ENCODE results near the gene SPAAR.

- TF ChIP-seq, protein P1, sequence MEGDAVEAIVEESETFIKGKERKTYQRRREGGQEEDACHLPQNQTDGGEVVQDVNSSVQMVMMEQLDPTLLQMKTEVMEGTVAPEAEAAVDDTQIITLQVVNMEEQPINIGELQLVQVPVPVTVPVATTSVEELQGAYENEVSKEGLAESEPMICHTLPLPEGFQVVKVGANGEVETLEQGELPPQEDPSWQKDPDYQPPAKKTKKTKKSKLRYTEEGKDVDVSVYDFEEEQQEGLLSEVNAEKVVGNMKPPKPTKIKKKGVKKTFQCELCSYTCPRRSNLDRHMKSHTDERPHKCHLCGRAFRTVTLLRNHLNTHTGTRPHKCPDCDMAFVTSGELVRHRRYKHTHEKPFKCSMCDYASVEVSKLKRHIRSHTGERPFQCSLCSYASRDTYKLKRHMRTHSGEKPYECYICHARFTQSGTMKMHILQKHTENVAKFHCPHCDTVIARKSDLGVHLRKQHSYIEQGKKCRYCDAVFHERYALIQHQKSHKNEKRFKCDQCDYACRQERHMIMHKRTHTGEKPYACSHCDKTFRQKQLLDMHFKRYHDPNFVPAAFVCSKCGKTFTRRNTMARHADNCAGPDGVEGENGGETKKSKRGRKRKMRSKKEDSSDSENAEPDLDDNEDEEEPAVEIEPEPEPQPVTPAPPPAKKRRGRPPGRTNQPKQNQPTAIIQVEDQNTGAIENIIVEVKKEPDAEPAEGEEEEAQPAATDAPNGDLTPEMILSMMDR (conservative IDR thresholded peaks at IDR 0.05; ENCODE audit: low read depth, low read length): no peak
- TF ChIP-seq EZH2 (IDR thresholded peaks at IDR 0.05; ENCODE audit: borderline replicate concordance, low read depth, low read length, poor library complexity, severe bottlenecking): no peak
Observed at GRCh38 chr9:35912791-35913400, 3.6 kb downstream of the SPAAR start.

Measured in A673 (cell line).